ENCODE data around the gene CYB5RL. TPM values are rescaled to one million over a fixed set of nuclear protein-coding genes. Genes with fewer than 3 reads are reported as not detected.

Gene CYB5RL
- polyA plus RNA-seq, 1 donor (not counting 4 experiments of a cell fraction or from before 2014, with no cell fraction given), result 1.3 TPM

- H3K4me1 ChIP-seq (ENCODE audit: control insufficient read depth, extremely low read depth, insufficient read depth, low read length), result peaks cover 4% of the 10 kb centered on the region
- peaks cover 0 to 6% of the 10 kb centered on the region in 2 experiments for H3K36me3 ChIP-seq (ENCODE audit: control insufficient read depth in 2 of 2, extremely low read depth in 1 of 2, insufficient read depth in 2 of 2, low read length in 2 of 2)
- no peaks in the 10 kb centered on the region for H3K9me3 ChIP-seq (ENCODE audit: control insufficient read depth, low read depth, low read length)
- H3K9ac ChIP-seq (ENCODE audit: control insufficient read depth, extremely low read depth, insufficient read depth, low read length), result no peak overlapping the region
- TF ChIP-seq, protein P1, sequence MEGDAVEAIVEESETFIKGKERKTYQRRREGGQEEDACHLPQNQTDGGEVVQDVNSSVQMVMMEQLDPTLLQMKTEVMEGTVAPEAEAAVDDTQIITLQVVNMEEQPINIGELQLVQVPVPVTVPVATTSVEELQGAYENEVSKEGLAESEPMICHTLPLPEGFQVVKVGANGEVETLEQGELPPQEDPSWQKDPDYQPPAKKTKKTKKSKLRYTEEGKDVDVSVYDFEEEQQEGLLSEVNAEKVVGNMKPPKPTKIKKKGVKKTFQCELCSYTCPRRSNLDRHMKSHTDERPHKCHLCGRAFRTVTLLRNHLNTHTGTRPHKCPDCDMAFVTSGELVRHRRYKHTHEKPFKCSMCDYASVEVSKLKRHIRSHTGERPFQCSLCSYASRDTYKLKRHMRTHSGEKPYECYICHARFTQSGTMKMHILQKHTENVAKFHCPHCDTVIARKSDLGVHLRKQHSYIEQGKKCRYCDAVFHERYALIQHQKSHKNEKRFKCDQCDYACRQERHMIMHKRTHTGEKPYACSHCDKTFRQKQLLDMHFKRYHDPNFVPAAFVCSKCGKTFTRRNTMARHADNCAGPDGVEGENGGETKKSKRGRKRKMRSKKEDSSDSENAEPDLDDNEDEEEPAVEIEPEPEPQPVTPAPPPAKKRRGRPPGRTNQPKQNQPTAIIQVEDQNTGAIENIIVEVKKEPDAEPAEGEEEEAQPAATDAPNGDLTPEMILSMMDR (optimal IDR thresholded peaks at IDR 0.05 in 1 of 3, IDR thresholded peaks at IDR 0.05 in 1 of 3, conservative IDR thresholded peaks at IDR 0.05 in 1 of 3; ENCODE audit: extremely low read depth in 1 of 3, insufficient read depth in 2 of 3, low read length in 3 of 3), result no peak
- no peak for TF ChIP-seq EZH2 (IDR thresholded peaks at IDR 0.05; ENCODE audit: low read length)
- DNase-seq (ENCODE audit: low read depth, low spot score) (no peak), FAIRE-seq (no peak)
- no peaks in the 10 kb centered on the region for H3K79me2 ChIP-seq (ENCODE audit: control insufficient read depth, insufficient read depth, low read length)
- H3K4me2 ChIP-seq (ENCODE audit: control insufficient read depth, extremely low read depth, insufficient read depth, low read depth, low read length), result no peak overlapping the region
- H4K20me1 ChIP-seq (ENCODE audit: control insufficient read depth, extremely low read depth, insufficient read depth, low read length), result no peaks in the 10 kb centered on the region
- dilution Hi-C loops (cut with MboI; ENCODE audit: extremely low pct_ligation_motif_present, low sequenced_read_pairs), result no loop called here
- no peaks in the 10 kb centered on the region for H3K27me3 ChIP-seq (ENCODE audit: control insufficient read depth, extremely low read depth, insufficient read depth, low read length)
- no peak overlapping the region for H2AFZ ChIP-seq (ENCODE audit: control insufficient read depth, low read length)
- H3K4me3 ChIP-seq (ENCODE audit: control insufficient read depth in 2 of 3, extremely low read depth in 1 of 3, insufficient read depth in 2 of 3, low read depth in 1 of 3, low read length in 3 of 3), result no peak overlapping the region
- no peaks in the 10 kb centered on the region for H3K9me1 ChIP-seq (ENCODE audit: control insufficient read depth, extremely low read depth, insufficient read depth, low read length)
- H3K27ac ChIP-seq (ENCODE audit: control insufficient read depth, insufficient read depth, low read length), result no peak overlapping the region
Observed at GRCh38 chr1:54245501-54245900, 45.7 kb upstream of the CYB5RL start.

DNA sequence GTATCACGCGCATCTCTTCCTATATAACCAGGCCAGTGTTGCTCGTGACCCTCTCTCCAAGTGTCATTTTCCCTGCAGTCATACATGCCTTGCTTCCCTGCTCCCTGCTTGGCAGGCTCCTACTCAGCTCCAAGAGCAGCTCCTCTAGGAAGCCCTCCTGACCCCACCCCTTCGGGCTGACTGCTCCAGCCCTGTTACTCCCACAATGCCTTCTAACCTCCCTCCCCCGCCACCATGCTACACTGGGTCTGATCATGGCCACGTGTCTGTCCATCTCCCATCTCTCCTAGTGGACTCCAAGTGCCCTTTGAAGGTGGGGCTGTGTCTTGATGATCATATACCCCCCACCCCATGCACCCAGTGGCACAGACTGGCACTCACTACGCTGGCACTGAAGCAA is 44.8 kb upstream of the CYB5RL start:
- TF ChIP-seq, protein P1 (optimal IDR thresholded peaks at IDR 0.05 in 1 of 3, IDR thresholded peaks at IDR 0.05 in 1 of 3, conservative IDR thresholded peaks at IDR 0.05 in 1 of 3; ENCODE audit: extremely low read depth in 1 of 3, insufficient read depth in 2 of 3, low read length in 3 of 3), result no peak
- no peak for TF ChIP-seq EZH2 (IDR thresholded peaks at IDR 0.05; ENCODE audit: low read length)
- no peak overlapping the region for H2AFZ ChIP-seq (ENCODE audit: control insufficient read depth, low read length)
- no peaks in the 10 kb centered on the region for H4K20me1 ChIP-seq (ENCODE audit: control insufficient read depth, extremely low read depth, insufficient read depth, low read length)
- DNase-seq (ENCODE audit: low read depth, low spot score), result no peak
- no peak for FAIRE-seq
- H3K4me3 ChIP-seq (ENCODE audit: control insufficient read depth in 2 of 3, extremely low read depth in 1 of 3, insufficient read depth in 2 of 3, low read depth in 1 of 3, low read length in 3 of 3), result no peak overlapping the region
- peaks cover 0 to 6% of the 10 kb centered on the region in 2 experiments for H3K36me3 ChIP-seq (ENCODE audit: control insufficient read depth in 2 of 2, extremely low read depth in 1 of 2, insufficient read depth in 2 of 2, low read length in 2 of 2)
- no peak overlapping the region for H3K4me2 ChIP-seq (ENCODE audit: control insufficient read depth, extremely low read depth, insufficient read depth, low read depth, low read length)
- H3K27me3 ChIP-seq (ENCODE audit: control insufficient read depth, extremely low read depth, insufficient read depth, low read length), result no peaks in the 10 kb centered on the region
- H3K79me2 ChIP-seq (ENCODE audit: control insufficient read depth, insufficient read depth, low read length), result no peaks in the 10 kb centered on the region
- H3K4me1 ChIP-seq (ENCODE audit: control insufficient read depth, extremely low read depth, insufficient read depth, low read length), result no peaks in the 10 kb centered on the region
- H3K9me1 ChIP-seq (ENCODE audit: control insufficient read depth, extremely low read depth, insufficient read depth, low read length), result no peaks in the 10 kb centered on the region
- no peak overlapping the region for H3K27ac ChIP-seq (ENCODE audit: control insufficient read depth, insufficient read depth, low read length)
- dilution Hi-C loops (cut with MboI; ENCODE audit: extremely low pct_ligation_motif_present, low sequenced_read_pairs), result no loop called here
- H3K9ac ChIP-seq (ENCODE audit: control insufficient read depth, extremely low read depth, insufficient read depth, low read length), result no peak overlapping the region
- no peaks in the 10 kb centered on the region for H3K9me3 ChIP-seq (ENCODE audit: control insufficient read depth, low read depth, low read length)
